Lower leg skin (tissue), 4 donors: ENCODE data around the gene HGF. TPM values are rescaled to one million over a fixed set of nuclear protein-coding genes. Genes with fewer than 3 reads are reported as not detected.

Experiments
- DNase-seq, 2 donors: peaks; one replicate each; pipeline ENCODE4 v3.0.0-alpha.2; 2019; ENCODE audit warnings: low spot score in 2 of 2
- H3K4me3 ChIP-seq: fragments of 200-600 bp; sonication (generic); 2 replicates; pipeline ENCODE4 v1.5.1; 2017; ENCODE audit warnings: mild to moderate bottlenecking, low read depth; ENCODE audit not compliant: poor library complexity, severe bottlenecking
- POLR2A ChIP-seq, 2 donors: fragments of 450-650 bp; IDR thresholded peaks; one replicate each; pipeline ENCODE4 v1.6.1; 2016 to 2017; ENCODE audit warnings: antibody characterized with exemption in 2 of 2, mild to moderate bottlenecking in 1 of 2, moderate library complexity in 1 of 2
- WGBS, 2 donors: methylation state at CpG; one replicate each; pipeline ENCODE4 v1.1.5; 2018; 5-methylcytosine and 5-hydroxymethylcytosine counted together
- intact Hi-C: fragments of 100-400 bp; cut with DNase I; formaldehyde crosslinking; loops from one replicate; pipeline ENCODE4 v1.15.0; 2023; ENCODE audit warnings: low total_unique reads
- total RNA-seq, 4 donors: library from RNA; depleted of rRNA; stranded (reverse); fragments of >200 nt; gene quantifications; one replicate each; pipeline ENCODE4 v1.1.0, GENCODE V29; 2016
- TF ChIP-seq, protein P1 (sequence below), 3 donors: fragments of 450-650 bp; IDR thresholded peaks; one replicate each; pipeline ENCODE4 v1.5.1; 2016; ENCODE audit warnings: antibody characterized with exemption in 3 of 3, mild to moderate bottlenecking in 3 of 3, moderate library complexity in 2 of 3

The HGF gene
- total RNA-seq, 4 donors from 2014 or later: 0.91 to 1.5 (median 1.3) TPM

DNA sequence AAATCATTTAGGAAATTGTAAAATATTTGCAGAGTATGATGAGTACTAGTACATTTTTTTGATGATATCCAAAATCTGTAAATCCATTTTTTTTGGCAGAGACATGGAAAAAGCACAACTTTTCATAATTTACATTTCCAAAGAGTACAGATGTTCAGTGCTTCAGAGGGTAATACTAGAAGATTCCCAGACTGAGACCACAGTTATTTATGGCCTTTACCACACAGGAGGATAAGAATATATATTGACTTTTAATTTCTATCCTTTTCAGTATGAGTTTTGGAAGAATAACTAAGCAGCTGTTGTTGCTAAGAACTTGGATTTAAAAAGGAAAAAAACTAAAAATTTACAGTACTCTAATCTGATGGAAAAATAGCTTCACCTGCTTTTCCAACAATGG is 61.9 kb downstream of the HGF start:
- TF ChIP-seq, protein P1, sequence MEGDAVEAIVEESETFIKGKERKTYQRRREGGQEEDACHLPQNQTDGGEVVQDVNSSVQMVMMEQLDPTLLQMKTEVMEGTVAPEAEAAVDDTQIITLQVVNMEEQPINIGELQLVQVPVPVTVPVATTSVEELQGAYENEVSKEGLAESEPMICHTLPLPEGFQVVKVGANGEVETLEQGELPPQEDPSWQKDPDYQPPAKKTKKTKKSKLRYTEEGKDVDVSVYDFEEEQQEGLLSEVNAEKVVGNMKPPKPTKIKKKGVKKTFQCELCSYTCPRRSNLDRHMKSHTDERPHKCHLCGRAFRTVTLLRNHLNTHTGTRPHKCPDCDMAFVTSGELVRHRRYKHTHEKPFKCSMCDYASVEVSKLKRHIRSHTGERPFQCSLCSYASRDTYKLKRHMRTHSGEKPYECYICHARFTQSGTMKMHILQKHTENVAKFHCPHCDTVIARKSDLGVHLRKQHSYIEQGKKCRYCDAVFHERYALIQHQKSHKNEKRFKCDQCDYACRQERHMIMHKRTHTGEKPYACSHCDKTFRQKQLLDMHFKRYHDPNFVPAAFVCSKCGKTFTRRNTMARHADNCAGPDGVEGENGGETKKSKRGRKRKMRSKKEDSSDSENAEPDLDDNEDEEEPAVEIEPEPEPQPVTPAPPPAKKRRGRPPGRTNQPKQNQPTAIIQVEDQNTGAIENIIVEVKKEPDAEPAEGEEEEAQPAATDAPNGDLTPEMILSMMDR (IDR thresholded peaks at IDR 0.05): no peak
- no peak for TF ChIP-seq POLR2A (IDR thresholded peaks at IDR 0.05)
- DNase-seq: no peak
- intact Hi-C loops: no loop called here
- no peak overlapping the region for H3K4me3 ChIP-seq

DNA sequence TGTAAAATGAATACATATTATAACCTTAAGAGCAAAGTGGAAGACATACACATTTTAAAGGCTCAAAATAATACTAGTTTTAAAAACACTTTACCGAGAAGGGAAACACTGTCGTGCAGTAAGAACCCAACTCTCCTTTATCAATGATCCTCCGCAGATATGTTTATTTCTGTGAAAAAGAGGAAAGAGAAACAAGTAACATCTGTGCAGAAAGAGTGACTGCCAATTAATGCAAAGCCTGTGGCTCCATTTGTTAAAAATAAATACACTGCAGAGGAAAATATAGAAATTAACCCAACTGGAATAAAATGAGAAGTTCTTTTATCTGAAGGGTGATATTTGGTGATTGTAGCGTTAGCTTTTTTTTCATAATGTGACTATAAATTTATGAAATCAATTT is 62.7 kb downstream of the HGF start:
- H3K4me3 ChIP-seq: no peak overlapping the region
- TF ChIP-seq POLR2A (IDR thresholded peaks at IDR 0.05): no peak
- TF ChIP-seq, protein P1 (IDR thresholded peaks at IDR 0.05): no peak
- DNase-seq: no peak
- intact Hi-C loops: no loop called here
- WGBS, 2 donors: 91 to 93% methylated on average over 4 of the region's 4 CpGs

DNA sequence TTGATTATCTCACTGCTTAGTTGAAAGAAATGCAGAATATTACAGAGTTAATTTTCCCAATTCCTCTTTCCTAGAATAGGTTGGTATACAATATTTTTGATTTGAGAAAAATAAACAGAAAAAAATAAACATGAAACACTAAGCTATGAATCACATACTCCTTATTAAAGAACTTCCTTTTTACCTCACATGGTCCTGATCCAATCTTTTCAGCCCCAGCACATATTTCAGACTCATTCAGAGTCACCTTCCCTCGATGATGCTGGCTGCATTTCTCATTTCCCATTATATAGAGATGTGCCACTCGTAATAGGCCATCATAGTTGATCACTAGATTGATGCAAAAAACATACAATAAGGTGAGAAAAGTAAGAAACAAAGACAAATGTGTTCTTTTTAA is 64.6 kb downstream of the HGF start:
- 73 to 82% methylated on average over 2 of the region's 2 CpGs for WGBS, 2 donors
- intact Hi-C loops: no loop called here
- no peak overlapping the region for H3K4me3 ChIP-seq
- no peak for DNase-seq
- TF ChIP-seq POLR2A (IDR thresholded peaks at IDR 0.05): no peak
- TF ChIP-seq, protein P1 (IDR thresholded peaks at IDR 0.05): no peak

DNA sequence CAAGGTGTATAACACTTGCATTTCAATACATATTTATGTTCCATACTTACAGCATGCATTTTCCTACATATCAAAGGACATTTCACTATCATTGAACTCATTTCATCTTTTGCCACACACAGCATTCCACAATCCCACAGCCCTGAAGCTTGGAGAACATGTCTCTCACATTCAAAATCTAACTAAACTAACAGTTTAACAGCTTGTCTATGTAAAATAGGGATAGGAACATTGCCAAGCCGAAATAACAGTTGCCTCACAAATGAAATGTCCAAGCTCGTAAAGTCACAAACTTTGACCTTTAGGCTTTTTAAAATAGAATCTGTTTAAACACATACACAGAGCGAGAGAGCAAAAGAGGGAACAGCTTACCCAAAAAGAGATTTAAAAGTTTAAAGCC is 65.3 kb downstream of the HGF start:
- DNase-seq: no peak
- TF ChIP-seq, protein P1 (IDR thresholded peaks at IDR 0.05): no peak
- no peak for TF ChIP-seq POLR2A (IDR thresholded peaks at IDR 0.05)
- H3K4me3 ChIP-seq: no peak overlapping the region
- WGBS, 2 donors: 68 to 69% methylated on average over 3 of the region's 3 CpGs
- intact Hi-C loops: no loop called here

DNA sequence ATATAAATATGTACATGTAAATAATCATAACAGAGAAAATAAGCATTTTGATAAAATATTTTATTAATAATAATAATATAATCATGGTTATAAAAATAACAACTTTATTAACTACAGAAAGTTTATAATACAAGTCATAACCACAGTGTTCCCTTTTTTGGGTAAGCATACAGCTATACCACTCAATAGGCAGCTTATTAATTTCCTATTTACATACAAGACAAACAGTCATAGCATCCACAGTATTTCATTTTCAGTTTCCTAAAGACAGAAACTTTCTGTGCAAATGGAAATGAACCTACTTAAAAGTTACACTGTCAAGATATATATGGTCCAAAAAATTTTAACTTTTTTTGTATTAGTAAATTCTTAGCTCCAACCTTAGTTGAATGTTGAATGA is 70.9 kb downstream of the HGF start:
- intact Hi-C loops: no loop called here
- no peak for DNase-seq
- H3K4me3 ChIP-seq: no peak overlapping the region
- TF ChIP-seq POLR2A (IDR thresholded peaks at IDR 0.05): no peak
- TF ChIP-seq, protein P1 (IDR thresholded peaks at IDR 0.05): no peak

DNA sequence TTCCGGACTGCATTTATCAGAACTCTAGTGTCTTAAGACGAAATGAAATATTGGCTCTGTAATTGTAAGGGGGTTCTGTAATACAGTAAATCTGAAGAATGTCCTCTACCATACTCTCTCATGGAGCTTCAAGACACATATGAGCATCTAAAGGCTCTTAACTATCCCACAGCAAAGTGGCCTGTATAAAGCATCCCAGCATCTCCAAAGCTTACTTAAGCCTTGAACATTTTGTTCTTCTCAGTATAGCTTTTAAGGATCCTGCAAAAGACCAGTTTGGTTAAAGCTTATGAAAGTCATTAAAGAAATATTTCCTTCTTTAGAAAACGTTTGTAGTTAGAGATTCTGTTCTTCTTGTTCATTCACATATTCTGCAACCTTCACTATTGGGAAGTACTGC is 75.1 kb downstream of the HGF start:
- intact Hi-C loops: no loop called here
- no peak for DNase-seq
- TF ChIP-seq POLR2A (IDR thresholded peaks at IDR 0.05): no peak
- TF ChIP-seq, protein P1 (IDR thresholded peaks at IDR 0.05): no peak
- 60 to 67% methylated on average over 3 of the region's 3 CpGs for whole genome bisulfite sequencing, 2 donors
- H3K4me3 ChIP-seq: no peak overlapping the region
